ENCODE results near the gene CLEC2L. TPM values are rescaled to one million over a fixed set of nuclear protein-coding genes. Genes with fewer than 3 reads are reported as not detected.

The CLEC2L gene
- total RNA-seq, 1 donor from 2014 or later = not detected

GRCh38 chr7:139574618-139575337 lies 51.3 kb downstream of the CLEC2L start:
- peaks cover 71% of the 10 kb centered on the region for H3K36me3 ChIP-seq
- intact Hi-C loops (cut with DNase I) = no loop called here
- DNase-seq = no peak

GRCh38 chr7:139575338-139575680 lies 51.8 kb downstream of the CLEC2L start:
- Histone ChIP-seq H3K27ac (no peak overlapping the region), H3K4me1 (no peaks in the 10 kb centered on the region), H3K27me3 (no peaks in the 10 kb centered on the region), H3K36me3 (peaks cover 76% of the 10 kb centered on the region), H3K4me3 (no peak overlapping the region), H3K9me3 (no peaks in the 10 kb centered on the region)
- intact Hi-C loops (cut with DNase I) = no loop called here
- DNase-seq (no peak), ATAC-seq (no peak)
- no peak for TF ChIP-seq CTCF (IDR thresholded peaks at IDR 0.05)

More at GRCh38 chr7:139574618-139575337, 51.3 kb downstream of the CLEC2L start:
- ATAC-seq = no peak
- H3K4me1 ChIP-seq = no peaks in the 10 kb centered on the region
- H3K27ac ChIP-seq = no peak overlapping the region
- H3K27me3 ChIP-seq = no peaks in the 10 kb centered on the region
- TF ChIP-seq CTCF (IDR thresholded peaks at IDR 0.05) = no peak
- no peak overlapping the region for H3K4me3 ChIP-seq
- H3K9me3 ChIP-seq = no peaks in the 10 kb centered on the region

GRCh38 chr7:139576179-139576973 lies 52.9 kb downstream of the CLEC2L start:
- DNase-seq (no peak), ATAC-seq (no peak)
- H3K36me3 ChIP-seq = peaks cover 79% of the 10 kb centered on the region
- no peaks in the 10 kb centered on the region for H3K9me3 ChIP-seq
- TF ChIP-seq CTCF (IDR thresholded peaks at IDR 0.05) = no peak
- H3K4me3 ChIP-seq = no peak overlapping the region
- no peak overlapping the region for H3K27ac ChIP-seq
- intact Hi-C loops (cut with DNase I) = no loop called here
- H3K27me3 ChIP-seq = no peaks in the 10 kb centered on the region
- H3K4me1 ChIP-seq = no peaks in the 10 kb centered on the region

GRCh38 chr7:139580435-139580834 lies 57.0 kb downstream of the CLEC2L start:
- Histone ChIP-seq H3K27me3 (no peaks in the 10 kb centered on the region), H3K9me3 (no peaks in the 10 kb centered on the region), H3K4me1 (no peaks in the 10 kb centered on the region), H3K4me3 (no peak overlapping the region), H3K36me3 (peaks cover 77% of the 10 kb centered on the region), H3K27ac (no peak overlapping the region)
- no peak for TF ChIP-seq CTCF (IDR thresholded peaks at IDR 0.05)
- intact Hi-C loops (cut with DNase I) = no loop called here
- no peak for ATAC-seq
- DNase-seq = no peak

- Histone ChIP-seq H3K9me3 (no peaks in the 10 kb centered on the region), H3K27ac (no peak overlapping the region), H3K36me3 (peaks cover 81% of the 10 kb centered on the region), H3K4me1 (no peaks in the 10 kb centered on the region), H3K4me3 (no peak overlapping the region), H3K27me3 (no peaks in the 10 kb centered on the region)
- no peak for TF ChIP-seq CTCF (IDR thresholded peaks at IDR 0.05)
- DNase-seq (no peak), ATAC-seq (no peak)
- intact Hi-C loops (cut with DNase I) = no loop called here
Measured at GRCh38 chr7:139582130-139582650, 58.7 kb downstream of the CLEC2L start.
